Activated naive CD8-positive, alpha-beta T cell treated with anti-CD3 and anti-CD28 coated beads for 36 hours (primary cell): ENCODE results near the gene TPH1. TPM values are rescaled to one million over a fixed set of nuclear protein-coding genes. Genes with fewer than 3 reads are reported as not detected.

Experiments
- DNase-seq: peaks from one replicate; pipeline ENCODE4 v3.0.0; 2021
- H3K27ac Mint-ChIP-seq: one replicate; pipeline ENCODE4 v1.8.0; 2022; ENCODE audit warnings: mild to moderate bottlenecking, moderate library complexity, mixed read lengths
- H3K27me3 Mint-ChIP-seq: one replicate; pipeline ENCODE4 v1.8.0; 2022; ENCODE audit warnings: mild to moderate bottlenecking, mixed read lengths
- H3K36me3 Mint-ChIP-seq: one replicate; pipeline ENCODE4 v1.8.0; 2021; ENCODE audit warnings: mild to moderate bottlenecking, mixed read lengths
- H3K4me1 Mint-ChIP-seq: one replicate; pipeline ENCODE4 v1.8.0; 2021; ENCODE audit warnings: mixed read lengths
- H3K4me3 Mint-ChIP-seq: one replicate; pipeline ENCODE4 v1.8.0; 2022; ENCODE audit warnings: mild to moderate bottlenecking, moderate library complexity, mixed read lengths
- H3K9me3 Mint-ChIP-seq: one replicate; pipeline ENCODE4 v1.8.0; 2022; ENCODE audit warnings: mixed read lengths
- total RNA-seq, 2 experiments: library from RNA; stranded (reverse); gene quantifications; one replicate each; pipeline ENCODE4 v1.2.3, GENCODE V29; 2021

Gene TPH1
- 1 to 10 TPM in 1 of 2 experiments, under 1 TPM in 1; 0.46 to 1.0 TPM for total RNA-seq

GRCh38 chr11:18046116-18046777 is at the start of gene TPH1:
TPH1 (minus strand) TSS chr11:18046269; CDS start chr11:18040762, 5,507 bp downstream.
- no peak within 1 kb of the TSS for H3K4me3 Mint-ChIP-seq
- H3K9me3 Mint-ChIP-seq = peaks cover 7% of the 10 kb centered on the region
- no peaks in the 10 kb centered on the region for H3K4me1 Mint-ChIP-seq
- peaks cover 58% of the 10 kb centered on the region for H3K27me3 Mint-ChIP-seq
- H3K27ac Mint-ChIP-seq = no peak within 1 kb of the TSS
- DNase-seq = no peak
- peaks cover 8% of the 10 kb centered on the region for H3K36me3 Mint-ChIP-seq

- no peak overlapping the region for H3K4me3 Mint-ChIP-seq
- no peaks in the 10 kb centered on the region for H3K9me3 Mint-ChIP-seq
- peaks cover 3% of the 10 kb centered on the region for H3K4me1 Mint-ChIP-seq
- peaks cover 22% of the 10 kb centered on the region for H3K36me3 Mint-ChIP-seq
- no peaks in the 10 kb centered on the region for H3K27me3 Mint-ChIP-seq
- no peak for DNase-seq
- no peak overlapping the region for H3K27ac Mint-ChIP-seq
These were observed 47.9 kb upstream of the TPH1 start for GRCh38 chr11:18093959-18094358.

GRCh38 chr11:18091731-18092130 is 45.7 kb upstream of the TPH1 start:
- no peak overlapping the region for H3K4me3 Mint-ChIP-seq
- H3K27ac Mint-ChIP-seq = no peak overlapping the region
- H3K27me3 Mint-ChIP-seq = no peaks in the 10 kb centered on the region
- H3K4me1 Mint-ChIP-seq = peaks cover 3% of the 10 kb centered on the region
- DNase-seq = no peak
- peaks cover 22% of the 10 kb centered on the region for H3K36me3 Mint-ChIP-seq
- H3K9me3 Mint-ChIP-seq = no peaks in the 10 kb centered on the region

GRCh38 chr11:18088966-18089365 is 42.9 kb upstream of the TPH1 start:
- no peaks in the 10 kb centered on the region for H3K9me3 Mint-ChIP-seq
- peaks cover 18% of the 10 kb centered on the region for H3K36me3 Mint-ChIP-seq
- H3K27me3 Mint-ChIP-seq = no peaks in the 10 kb centered on the region

GRCh38 chr11:18088366-18088765 is 42.3 kb upstream of the TPH1 start:
- Mint-ChIP-seq H3K9me3 (no peaks in the 10 kb centered on the region), H3K27me3 (no peaks in the 10 kb centered on the region), H3K4me1 (no peaks in the 10 kb centered on the region)

More at GRCh38 chr11:18088966-18089365, 42.9 kb upstream of the TPH1 start:
- no peak for DNase-seq
- Mint-ChIP-seq H3K4me3 (no peak overlapping the region), H3K4me1 (peaks cover 2% of the 10 kb centered on the region), H3K27ac (no peak overlapping the region)

GRCh38 chr11:18081551-18081950 is 35.5 kb upstream of the TPH1 start:
- no peak overlapping the region for H3K4me3 Mint-ChIP-seq
- no peaks in the 10 kb centered on the region for H3K9me3 Mint-ChIP-seq
- no peak for DNase-seq
- no peaks in the 10 kb centered on the region for H3K27me3 Mint-ChIP-seq
- H3K27ac Mint-ChIP-seq = no peak overlapping the region
- peaks cover 26% of the 10 kb centered on the region for H3K36me3 Mint-ChIP-seq
- no peaks in the 10 kb centered on the region for H3K4me1 Mint-ChIP-seq

More at GRCh38 chr11:18088366-18088765, 42.3 kb upstream of the TPH1 start:
- Mint-ChIP-seq H3K36me3 (peaks cover 17% of the 10 kb centered on the region), H3K27ac (no peak overlapping the region), H3K4me3 (no peak overlapping the region)
- DNase-seq = no peak

- Mint-ChIP-seq H3K9me3 (no peaks in the 10 kb centered on the region), H3K4me1 (no peaks in the 10 kb centered on the region)
- DNase-seq = no peak
These were observed 34.4 kb upstream of the TPH1 start for GRCh38 chr11:18080451-18080850.

GRCh38 chr11:18078909-18079308 is 32.8 kb upstream of the TPH1 start:
- DNase-seq = no peak
- peak overlapping the region; percentile 20 for H3K27ac Mint-ChIP-seq
- peaks cover 24% of the 10 kb centered on the region for H3K36me3 Mint-ChIP-seq
- no peaks in the 10 kb centered on the region for H3K4me1 Mint-ChIP-seq
- H3K27me3 Mint-ChIP-seq = no peaks in the 10 kb centered on the region
- no peak overlapping the region for H3K4me3 Mint-ChIP-seq
- no peaks in the 10 kb centered on the region for H3K9me3 Mint-ChIP-seq

More at GRCh38 chr11:18080451-18080850, 34.4 kb upstream of the TPH1 start:
- H3K4me3 Mint-ChIP-seq = no peak overlapping the region
- H3K36me3 Mint-ChIP-seq = peaks cover 26% of the 10 kb centered on the region
- H3K27ac Mint-ChIP-seq = no peak overlapping the region
- no peaks in the 10 kb centered on the region for H3K27me3 Mint-ChIP-seq

DNA sequence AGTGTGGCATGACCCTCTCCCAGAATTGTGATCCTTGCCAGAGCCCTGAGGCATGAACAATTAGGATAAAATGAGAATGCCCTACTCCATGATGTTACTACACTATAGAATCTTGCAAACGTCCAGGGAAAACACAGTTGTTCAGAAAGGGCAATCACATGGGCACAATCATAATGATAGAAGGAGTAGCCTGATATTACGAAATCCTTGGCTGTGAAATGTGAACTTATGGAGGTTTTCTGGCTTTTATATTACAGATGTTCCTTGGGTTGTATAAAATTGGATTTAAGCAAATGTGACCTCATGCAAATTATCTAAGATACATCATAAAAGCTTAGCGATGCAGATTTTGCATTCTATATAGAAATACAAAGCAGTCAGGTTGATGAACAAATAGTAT is 29.4 kb upstream of the TPH1 start:
- H3K27me3 Mint-ChIP-seq = no peaks in the 10 kb centered on the region
- peaks cover 2% of the 10 kb centered on the region for H3K4me1 Mint-ChIP-seq
- H3K27ac Mint-ChIP-seq = no peak overlapping the region
- peaks cover 11% of the 10 kb centered on the region for H3K36me3 Mint-ChIP-seq
- no peaks in the 10 kb centered on the region for H3K9me3 Mint-ChIP-seq
- no peak for DNase-seq
- H3K4me3 Mint-ChIP-seq = no peak overlapping the region

GRCh38 chr11:18071098-18071705 is 25.1 kb upstream of the TPH1 start:
- no peaks in the 10 kb centered on the region for H3K27me3 Mint-ChIP-seq
- no peaks in the 10 kb centered on the region for H3K9me3 Mint-ChIP-seq
- H3K4me1 Mint-ChIP-seq = peaks cover 2% of the 10 kb centered on the region
- no peak overlapping the region for H3K4me3 Mint-ChIP-seq
- peaks cover 3% of the 10 kb centered on the region for H3K36me3 Mint-ChIP-seq
- H3K27ac Mint-ChIP-seq = no peak overlapping the region
- no peak for DNase-seq

- H3K27ac Mint-ChIP-seq = no peak overlapping the region
- no peaks in the 10 kb centered on the region for H3K9me3 Mint-ChIP-seq
- no peak overlapping the region for H3K4me3 Mint-ChIP-seq
- peaks cover 2% of the 10 kb centered on the region for H3K4me1 Mint-ChIP-seq
- DNase-seq = no peak
- H3K27me3 Mint-ChIP-seq = no peaks in the 10 kb centered on the region
- H3K36me3 Mint-ChIP-seq = peaks cover 5% of the 10 kb centered on the region
These were observed 21.3 kb upstream of the TPH1 start for GRCh38 chr11:18067372-18067771.

GRCh38 chr11:18066626-18067025 is 20.6 kb upstream of the TPH1 start:
- Mint-ChIP-seq H3K36me3 (peaks cover 5% of the 10 kb centered on the region), H3K9me3 (no peaks in the 10 kb centered on the region), H3K4me1 (peaks cover 2% of the 10 kb centered on the region), H3K4me3 (no peak overlapping the region), H3K27me3 (no peaks in the 10 kb centered on the region), H3K27ac (no peak overlapping the region)
- no peak for DNase-seq

DNA sequence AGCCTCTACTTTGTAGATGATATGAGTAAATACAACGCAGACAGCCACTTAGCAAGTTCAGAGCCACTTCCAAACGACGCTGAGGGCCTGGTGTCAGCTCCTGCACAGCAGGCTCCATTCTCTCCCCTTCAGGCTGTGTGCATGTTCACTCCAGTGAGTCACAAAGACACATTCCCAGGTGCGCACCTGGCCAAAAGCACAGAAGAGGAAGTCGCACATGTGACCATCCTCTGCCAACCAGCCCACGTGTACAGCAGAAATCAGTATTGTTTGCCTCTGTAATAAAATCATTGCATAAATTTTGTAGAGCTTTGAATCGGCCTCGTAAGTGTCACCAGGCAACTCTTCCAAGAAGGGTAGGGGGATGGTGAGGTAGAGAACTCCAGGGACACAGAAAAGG is 19.5 kb upstream of the TPH1 start:
- no peak overlapping the region for H3K4me3 Mint-ChIP-seq
- no peaks in the 10 kb centered on the region for H3K27me3 Mint-ChIP-seq
- H3K4me1 Mint-ChIP-seq = no peaks in the 10 kb centered on the region
- no peak for DNase-seq
- no peak overlapping the region for H3K27ac Mint-ChIP-seq
- peaks cover 5% of the 10 kb centered on the region for H3K36me3 Mint-ChIP-seq
- no peaks in the 10 kb centered on the region for H3K9me3 Mint-ChIP-seq

GRCh38 chr11:18064450-18065054 is 18.5 kb upstream of the TPH1 start:
- Mint-ChIP-seq H3K27me3 (no peaks in the 10 kb centered on the region), H3K4me3 (no peak overlapping the region), H3K27ac (no peak overlapping the region), H3K4me1 (no peaks in the 10 kb centered on the region), H3K9me3 (no peaks in the 10 kb centered on the region), H3K36me3 (peaks cover 5% of the 10 kb centered on the region)
- no peak for DNase-seq

GRCh38 chr11:18063862-18064434 is 17.9 kb upstream of the TPH1 start:
- DNase-seq = no peak
- Mint-ChIP-seq H3K4me3 (no peak overlapping the region), H3K9me3 (no peaks in the 10 kb centered on the region), H3K4me1 (no peaks in the 10 kb centered on the region), H3K36me3 (peaks cover 2% of the 10 kb centered on the region), H3K27ac (no peak overlapping the region), H3K27me3 (no peaks in the 10 kb centered on the region)
